ENCODE data around the gene GNG7. TPM values are rescaled to one million over a fixed set of nuclear protein-coding genes. Genes with fewer than 3 reads are reported as not detected.
"Not testable (repeated sequence)": the region's sequence is repeated elsewhere in the genome, so short reads cannot be mapped to it uniquely, and the experiment has no call there.

The GNG7 gene
- total and polyA plus RNA-seq, 2 experiments from 2014 or later, result 0.11 to 0.13 TPM

DNA sequence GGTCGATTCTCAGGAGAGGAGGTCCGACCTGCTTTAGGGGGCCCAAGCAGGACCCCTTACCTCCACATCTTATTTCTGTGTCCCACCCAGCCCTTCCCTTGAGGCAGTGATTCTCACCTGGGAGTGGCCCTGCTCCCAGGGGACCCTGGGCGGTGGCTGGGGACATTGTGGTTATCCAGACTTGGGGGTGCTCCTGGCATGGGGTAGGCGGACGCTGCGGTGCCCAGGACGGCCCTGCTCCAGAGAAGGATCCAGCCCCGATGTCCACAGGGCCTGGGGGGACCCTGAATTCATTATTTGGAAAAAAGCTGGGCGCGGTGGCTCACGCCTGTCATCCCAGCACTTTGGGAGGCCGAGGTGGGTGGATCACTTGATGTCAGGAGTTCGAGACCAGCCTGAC is 142.1 kb downstream of the GNG7 start:
- Histone ChIP-seq H3K9me3 (ENCODE audit: low read depth) (no peaks in the 10 kb centered on the region), H3K27ac (no peak overlapping the region), H3K36me3 (ENCODE audit: low read depth) (no peaks in the 10 kb centered on the region), H3K79me2 (ENCODE audit: insufficient read depth) (no peaks in the 10 kb centered on the region), H3F3A (ENCODE audit: insufficient read depth) (no peaks in the 10 kb centered on the region), H4K20me1 (ENCODE audit: insufficient read depth) (no peaks in the 10 kb centered on the region), H3K9me2 (ENCODE audit: insufficient read depth) (no peaks in the 10 kb centered on the region), H3K4me1 (ENCODE audit: insufficient read depth) (no peaks in the 10 kb centered on the region), H3K4me3 (no peak overlapping the region), H2AFZ (no peak overlapping the region), H3K4me2 (ENCODE audit: unreplicated experiment) (no peak overlapping the region), H3K27me3 (replicated peaks; ENCODE audit: insufficient read depth) (no peaks in the 10 kb centered on the region), H3K9ac (no peak overlapping the region)
- in situ Hi-C loops (cut with MboI), result no loop called here
- TF ChIP-seq EZH2 (IDR thresholded peaks at IDR 0.05; ENCODE audit: insufficient read depth, poor library complexity, severe bottlenecking) (no peak), EZH2phosphoT487 (IDR thresholded peaks at IDR 0.05; ENCODE audit: insufficient read depth, low read depth) (no peak)
- no peak for DNase-seq
- 86 to 89% methylated on average over 12 to 13 of the region's 13 CpGs for WGBS, 2 experiments (ENCODE audit: low coverage in 1 of 2, low lambda C conversion rate in 2 of 2, missing lambda C conversion rate in 2 of 2)

- H3K9me2 ChIP-seq (ENCODE audit: insufficient read depth), result no peaks in the 10 kb centered on the region
- no peak overlapping the region for H2AFZ ChIP-seq
- no peaks in the 10 kb centered on the region for H3K9me3 ChIP-seq (ENCODE audit: low read depth)
- H3K4me1 ChIP-seq (ENCODE audit: insufficient read depth), result 0 out of 2 replicates have a peak, but pooled peaks cover 5% of the 10 kb centered on the region
- WGBS, 2 experiments (ENCODE audit: low coverage in 1 of 2, low lambda C conversion rate in 2 of 2, missing lambda C conversion rate in 2 of 2), result 97 to 100% methylated on average over 2 of the region's 2 CpGs
- in situ Hi-C loops (cut with MboI), result no loop called here
- H3K27me3 ChIP-seq (replicated peaks; ENCODE audit: insufficient read depth), result no peaks in the 10 kb centered on the region
- no peak overlapping the region for H3K9ac ChIP-seq
- no peaks in the 10 kb centered on the region for H3F3A ChIP-seq (ENCODE audit: insufficient read depth)
- no peak for TF ChIP-seq EZH2phosphoT487 (IDR thresholded peaks at IDR 0.05; ENCODE audit: insufficient read depth, low read depth)
- no peak for TF ChIP-seq EZH2 (IDR thresholded peaks at IDR 0.05; ENCODE audit: insufficient read depth, poor library complexity, severe bottlenecking)
- H3K27ac ChIP-seq, result no peak overlapping the region
- H4K20me1 ChIP-seq (ENCODE audit: insufficient read depth), result no peaks in the 10 kb centered on the region
- H3K4me2 ChIP-seq (ENCODE audit: unreplicated experiment), result no peak overlapping the region
- no peak for DNase-seq
- H3K79me2 ChIP-seq (ENCODE audit: insufficient read depth), result no peaks in the 10 kb centered on the region
- no peaks in the 10 kb centered on the region for H3K36me3 ChIP-seq (ENCODE audit: low read depth)
- no peak overlapping the region for H3K4me3 ChIP-seq
Measured at GRCh38 chr19:2558543-2558942, 144.0 kb downstream of the GNG7 start.

DNA sequence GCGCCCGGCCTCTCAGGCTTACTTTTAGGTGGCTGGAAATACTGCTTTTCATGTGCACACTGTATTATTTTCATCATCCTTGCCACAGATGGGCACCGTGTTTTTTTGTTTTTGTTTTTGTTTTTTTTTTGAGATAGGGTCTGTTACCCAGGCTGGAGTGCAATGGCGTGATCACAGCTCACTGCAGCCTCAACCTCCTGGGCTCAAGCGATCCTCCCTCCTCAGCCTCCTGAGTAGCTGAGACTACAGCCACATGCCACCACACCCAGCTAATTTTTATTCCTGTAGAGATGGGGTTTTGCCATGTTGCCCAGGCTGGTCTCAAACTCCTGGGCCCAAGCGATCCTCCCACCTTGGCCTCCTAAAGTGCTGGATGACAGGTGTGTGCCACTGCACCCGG is 144.4 kb downstream of the GNG7 start:
- H3K9me3 ChIP-seq (ENCODE audit: low read depth); H3K4me2 ChIP-seq (ENCODE audit: unreplicated experiment); H3K9me2 ChIP-seq (ENCODE audit: insufficient read depth); in situ Hi-C loops (cut with MboI); DNase-seq; H3K4me1 ChIP-seq (ENCODE audit: insufficient read depth); H2AFZ ChIP-seq; H3K79me2 ChIP-seq (ENCODE audit: insufficient read depth); H3K9ac ChIP-seq; H3F3A ChIP-seq (ENCODE audit: insufficient read depth); H4K20me1 ChIP-seq (ENCODE audit: insufficient read depth); H3K36me3 ChIP-seq (ENCODE audit: low read depth); H3K27me3 ChIP-seq (replicated peaks; ENCODE audit: insufficient read depth); H3K27ac ChIP-seq; H3K4me3 ChIP-seq: not testable (repeated sequence)
- 73 to 76% methylated on average over 7 of the region's 7 CpGs for WGBS, 2 experiments (ENCODE audit: low coverage in 1 of 2, low lambda C conversion rate in 2 of 2, missing lambda C conversion rate in 2 of 2)

DNA sequence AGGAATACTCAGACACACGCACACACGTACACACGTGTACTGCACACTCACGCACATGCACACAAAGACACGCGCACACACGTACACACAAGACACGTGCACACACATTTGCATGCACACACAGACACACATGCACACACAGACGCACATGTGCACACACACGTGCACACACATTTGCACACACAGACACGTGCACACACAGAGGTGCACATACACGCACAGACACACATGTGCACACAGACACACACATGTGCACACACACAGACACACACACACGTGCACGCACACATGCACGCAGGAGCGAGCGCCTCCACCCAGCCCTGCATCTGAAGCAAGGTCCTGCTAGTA is 145.4 kb downstream of the GNG7 start:
- in situ Hi-C loops (cut with MboI), result no loop called here
- TF ChIP-seq EZH2phosphoT487 (IDR thresholded peaks at IDR 0.05; ENCODE audit: insufficient read depth, low read depth) (no peak), EZH2 (IDR thresholded peaks at IDR 0.05; ENCODE audit: insufficient read depth, poor library complexity, severe bottlenecking) (no peak)
- DNase-seq, result no peak
- no peak overlapping the region for H3K4me3 ChIP-seq
- H3K9ac ChIP-seq, result no peak overlapping the region
- H3K27ac ChIP-seq, result no peak overlapping the region
- no peaks in the 10 kb centered on the region for H4K20me1 ChIP-seq (ENCODE audit: insufficient read depth)
- no peak overlapping the region for H2AFZ ChIP-seq
- no peaks in the 10 kb centered on the region for H3K9me2 ChIP-seq (ENCODE audit: insufficient read depth)
- WGBS, 2 experiments (ENCODE audit: low coverage in 1 of 2, low lambda C conversion rate in 2 of 2, missing lambda C conversion rate in 2 of 2), result 78 to 84% methylated on average over 17 of the region's 17 CpGs
- H3K9me3 ChIP-seq (ENCODE audit: low read depth), result no peaks in the 10 kb centered on the region
- H3K4me2 ChIP-seq (ENCODE audit: unreplicated experiment), result no peak overlapping the region
- no peaks in the 10 kb centered on the region for H3K27me3 ChIP-seq (replicated peaks; ENCODE audit: insufficient read depth)
- peaks cover 7% of the 10 kb centered on the region; the same call in 1 of the 2 replicates for H3F3A ChIP-seq (ENCODE audit: insufficient read depth)
- H3K79me2 ChIP-seq (ENCODE audit: insufficient read depth), result no peaks in the 10 kb centered on the region
- 0 out of 2 replicates have a peak, but pooled peaks cover 5% of the 10 kb centered on the region for H3K4me1 ChIP-seq (ENCODE audit: insufficient read depth)
- no peaks in the 10 kb centered on the region for H3K36me3 ChIP-seq (ENCODE audit: low read depth)
